GM21367 (cell line): ENCODE results near the gene COL7A1.

Experiments
- ATAC-seq: cut with Tn5 transposase; IDR thresholded peaks from one replicate; pipeline ENCODE4 v1.9.1; 2021; ENCODE audit not compliant: unreplicated experiment

Gene COL7A1

DNA sequence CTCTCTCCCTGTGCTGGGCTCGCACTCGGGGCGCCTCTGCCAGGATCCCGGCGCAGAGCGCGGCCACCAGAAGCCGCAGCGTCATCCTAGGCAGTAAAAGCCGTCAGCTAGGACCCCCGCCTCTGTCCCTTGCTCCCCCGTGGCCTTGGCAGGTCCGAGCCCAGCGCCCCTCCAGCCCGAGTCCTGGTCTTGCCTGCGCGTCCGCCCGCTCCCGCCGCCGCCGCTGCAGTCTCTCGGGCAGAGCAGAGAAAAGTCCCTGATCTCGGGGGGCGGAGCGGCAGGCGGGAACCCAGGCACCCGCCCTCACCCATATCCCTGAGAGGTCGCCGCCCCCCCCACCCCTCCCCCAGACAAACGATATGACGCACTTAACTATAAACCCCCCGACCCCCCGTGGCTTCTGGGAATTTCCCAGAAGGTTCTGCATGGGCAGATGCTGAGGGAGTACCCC is at the start of gene COL7A1:
COL7A1 (minus strand) TSS at position 255 of the 451 bp plus-strand sequence; CDS start at position 85, 170 bp downstream.
- ATAC-seq: no peak

DNA sequence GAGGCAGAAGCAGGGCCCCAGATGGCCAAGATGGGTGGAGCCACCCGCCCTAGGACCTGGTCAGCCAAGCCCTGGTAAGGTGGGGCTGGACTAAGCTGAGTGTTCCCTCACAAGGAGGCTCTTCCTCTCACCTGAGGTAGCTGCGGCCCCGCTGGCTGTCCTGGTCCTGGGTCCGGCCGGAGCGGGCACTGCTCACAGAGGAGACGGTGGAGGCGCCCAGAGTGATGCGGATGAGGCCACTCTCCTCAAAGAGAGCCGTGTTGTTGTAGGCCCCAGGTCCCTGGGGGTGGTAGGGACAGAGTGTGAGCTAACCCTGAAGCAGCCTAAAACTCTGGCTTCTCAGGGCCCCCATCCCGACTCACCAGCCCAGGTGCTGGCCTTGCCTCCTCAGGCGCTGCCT is 47.5 kb upstream of the COL7A1 start:
- ATAC-seq: no peak

DNA sequence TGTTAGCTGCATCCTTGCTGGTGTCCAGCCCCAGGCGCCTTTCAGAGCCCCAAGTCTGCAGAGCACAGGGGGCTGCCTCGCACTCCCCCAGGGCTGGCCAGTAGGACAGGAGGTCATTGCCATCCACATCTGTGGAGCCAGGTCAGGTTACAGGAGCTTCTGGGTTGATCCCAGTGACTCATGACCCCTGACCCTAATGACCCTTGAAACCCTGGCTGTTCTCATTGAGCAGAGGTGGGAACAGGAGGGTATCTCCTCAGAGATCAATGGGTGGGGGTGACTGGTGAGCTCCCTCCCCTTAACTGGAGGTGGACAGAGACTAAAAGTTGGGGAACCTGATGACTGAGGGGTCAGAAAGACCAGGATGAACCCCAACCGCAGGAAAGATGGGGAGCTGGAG is 46.3 kb upstream of the COL7A1 start:
- ATAC-seq: no peak

DNA sequence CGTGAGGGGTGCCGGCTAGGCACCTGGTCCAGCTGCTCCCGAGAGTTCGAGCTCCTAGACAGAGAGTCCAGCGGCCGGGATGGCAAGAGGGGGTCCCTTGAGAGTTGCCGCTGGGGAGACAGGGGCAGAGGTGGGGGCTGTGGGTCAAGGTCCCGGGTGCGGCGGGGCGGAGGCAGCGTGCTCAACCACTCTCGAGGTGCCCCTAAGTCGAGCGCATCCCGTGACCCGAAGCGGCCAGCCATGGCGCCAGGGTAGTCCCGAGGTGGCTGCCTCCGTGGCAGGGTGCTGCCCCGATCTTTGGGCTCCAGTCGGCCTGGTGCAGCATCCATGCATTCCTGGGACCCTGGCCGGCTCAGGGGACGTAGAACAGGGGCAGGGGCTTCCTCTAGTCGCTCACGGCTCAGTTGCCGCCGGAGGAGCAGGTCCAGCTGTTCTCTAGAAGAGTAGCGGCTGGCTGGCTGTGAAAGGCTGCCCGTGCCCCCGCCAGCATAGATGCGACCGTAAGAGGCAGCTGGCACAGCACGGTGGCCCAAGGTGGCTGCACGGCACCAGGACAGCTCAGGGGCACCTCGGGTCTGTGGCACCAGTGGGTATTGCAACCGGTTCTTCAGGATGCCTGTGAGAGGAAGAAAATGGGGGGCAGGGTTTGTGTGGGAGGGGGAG is 44.9 kb upstream of the COL7A1 start:
- ATAC-seq: no peak

DNA sequence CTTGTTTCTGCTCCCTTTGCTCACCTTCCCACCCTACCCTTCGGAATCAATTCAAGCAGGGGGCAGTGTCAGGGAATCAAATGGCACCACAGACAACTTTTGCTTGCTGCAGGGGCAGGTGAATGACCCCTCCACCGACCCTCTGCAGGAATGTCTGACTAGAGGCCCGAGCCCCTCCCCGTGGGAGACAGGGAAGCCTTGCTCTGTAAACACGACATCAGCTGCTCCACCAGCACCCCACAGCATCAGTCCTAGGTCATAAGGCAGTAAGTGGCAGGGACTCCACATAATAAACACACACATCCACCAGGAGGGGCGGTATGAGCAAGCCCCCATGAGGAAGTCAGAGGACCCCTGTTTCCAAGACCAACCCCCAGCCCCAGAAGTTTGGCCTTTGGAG is 42.2 kb upstream of the COL7A1 start:
- ATAC-seq: no peak

DNA sequence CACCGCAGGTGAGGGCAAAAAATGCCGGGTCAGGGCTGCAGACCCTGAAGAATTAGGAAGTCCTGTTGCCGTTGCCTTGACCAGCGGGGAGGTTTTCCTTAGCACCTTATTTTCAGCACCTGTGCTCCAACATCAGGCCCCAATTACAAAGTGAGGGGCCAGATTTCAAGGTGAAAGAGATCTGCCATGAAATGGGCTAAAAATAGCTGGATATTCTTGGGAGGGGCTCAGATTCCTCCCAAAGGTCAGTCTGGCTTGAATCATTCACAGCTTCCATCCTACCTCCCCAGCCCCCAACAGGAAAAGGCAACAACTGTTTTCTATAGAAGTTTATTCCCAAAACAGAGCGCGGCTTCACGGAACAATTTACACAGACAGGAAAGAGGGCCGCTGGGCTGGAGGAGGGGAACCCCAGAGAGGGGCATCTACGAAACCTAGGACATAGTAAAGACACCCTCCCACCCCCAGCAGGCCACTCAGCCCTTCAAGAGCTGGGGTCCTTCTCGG is 41.1 kb upstream of the COL7A1 start:
- no peak for ATAC-seq

DNA sequence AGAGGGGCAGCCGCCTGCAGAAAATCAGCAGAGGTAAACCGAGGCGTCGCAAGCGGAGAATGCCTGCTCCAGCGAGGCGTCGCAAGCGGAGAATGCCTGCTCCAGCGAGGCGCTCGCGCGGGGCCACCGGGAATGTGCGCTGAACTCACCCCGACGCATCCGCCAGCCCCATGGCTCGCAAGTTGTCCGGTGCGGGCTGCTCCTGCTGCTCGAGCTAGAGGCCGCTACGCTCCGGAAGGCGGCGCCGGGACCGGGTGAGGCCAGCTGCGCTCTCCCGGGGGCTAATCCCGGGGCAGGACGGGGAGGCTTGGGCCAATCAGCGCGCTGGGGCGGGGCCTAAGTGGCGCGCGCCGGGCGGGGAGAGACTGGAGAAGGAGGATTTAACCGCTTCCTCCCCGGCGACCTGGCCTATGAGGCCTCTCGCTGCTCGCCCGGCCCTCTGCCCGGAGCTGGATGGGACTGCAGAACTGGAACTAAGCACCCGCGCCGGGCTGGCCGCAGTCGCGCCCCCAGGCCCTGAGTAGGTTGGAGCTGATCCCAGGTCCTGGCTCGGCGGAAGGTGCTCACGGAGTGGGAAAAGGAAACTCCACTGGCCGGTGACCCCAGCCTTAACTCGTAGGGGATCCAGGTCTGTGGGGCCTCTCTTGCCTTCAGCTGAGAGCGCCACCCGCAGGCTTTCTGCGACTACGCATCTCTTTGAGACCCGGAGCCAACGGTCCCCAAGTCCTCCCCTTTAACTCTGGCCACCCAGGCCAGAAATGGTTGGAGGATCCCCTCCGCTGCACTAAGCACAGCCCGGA is 40.3 kb upstream of the COL7A1 start, which contains the start of gene SLC26A6:
SLC26A6 (minus strand) TSS at position 240 of the 800 bp plus-strand sequence; CDS start at position 172, 68 bp downstream.
- peak; percentile 75 for ATAC-seq

DNA sequence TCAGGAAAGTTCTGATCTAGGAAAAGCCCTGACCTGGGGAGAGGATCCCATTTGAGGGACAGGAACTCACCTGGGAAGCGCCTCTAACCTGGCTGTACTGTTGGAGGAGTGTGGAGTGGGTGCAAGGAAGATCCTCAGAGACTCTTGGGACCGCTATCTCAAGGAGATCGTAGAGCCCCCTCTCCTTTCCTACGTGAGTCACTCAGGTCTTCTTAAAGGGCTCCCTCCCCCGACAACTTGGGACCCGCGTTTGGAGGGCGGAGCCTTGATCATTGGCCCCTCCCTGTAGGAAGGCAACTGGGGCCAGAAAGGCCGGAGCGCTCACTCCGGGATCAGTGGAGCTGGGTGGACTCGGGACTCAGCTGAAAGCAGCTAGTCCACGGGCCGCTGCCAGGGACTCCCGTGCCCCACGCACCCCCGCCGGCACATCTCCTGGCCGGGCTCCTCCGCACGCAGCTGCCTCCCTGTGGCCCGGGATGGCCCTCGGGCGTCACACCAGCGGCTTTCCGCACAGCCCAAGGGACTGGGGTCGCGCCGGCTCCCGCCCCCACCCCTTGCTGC is 39.6 kb upstream of the COL7A1 start:
- no peak for ATAC-seq

DNA sequence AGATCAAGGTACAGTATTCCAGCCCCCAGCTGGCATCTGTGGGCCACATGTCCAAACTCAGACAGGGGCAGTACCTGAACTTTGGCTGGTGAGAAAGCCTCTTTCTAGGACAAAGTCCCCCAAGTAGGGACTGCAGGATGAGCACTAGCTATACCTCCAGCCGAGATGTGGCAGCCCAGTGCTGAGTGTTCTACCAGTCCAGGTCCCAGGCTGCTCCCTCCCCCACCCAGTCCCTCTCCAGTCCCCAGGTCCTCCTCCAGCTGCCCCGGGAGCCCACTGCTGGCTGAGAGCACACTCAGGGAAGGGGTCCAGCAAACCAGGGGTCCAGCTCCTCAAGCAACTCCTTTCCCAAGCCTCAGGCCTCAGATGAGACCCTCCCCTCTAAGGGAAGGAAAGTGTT is 38.6 kb upstream of the COL7A1 start:
- no peak for ATAC-seq

DNA sequence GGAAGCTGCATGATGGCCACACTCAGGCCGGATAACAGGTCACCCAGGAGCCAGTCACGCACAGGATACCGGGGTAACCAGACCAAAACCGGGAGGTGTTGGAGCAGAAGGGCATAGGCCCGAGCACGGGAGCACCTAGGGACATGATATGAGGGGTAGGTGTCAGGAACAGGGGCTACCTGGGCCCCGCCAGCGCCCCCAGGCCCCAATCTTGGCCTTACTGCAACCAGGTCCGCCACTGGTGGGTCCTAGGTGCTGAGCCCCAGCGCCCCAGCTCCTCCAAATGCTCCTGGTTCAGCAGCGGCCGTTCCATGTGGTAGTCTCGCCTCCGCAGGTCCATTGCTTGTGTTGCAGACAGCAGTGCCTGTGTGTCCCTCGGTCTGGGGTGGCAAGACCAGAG is 38.1 kb upstream of the COL7A1 start:
- ATAC-seq: no peak

DNA sequence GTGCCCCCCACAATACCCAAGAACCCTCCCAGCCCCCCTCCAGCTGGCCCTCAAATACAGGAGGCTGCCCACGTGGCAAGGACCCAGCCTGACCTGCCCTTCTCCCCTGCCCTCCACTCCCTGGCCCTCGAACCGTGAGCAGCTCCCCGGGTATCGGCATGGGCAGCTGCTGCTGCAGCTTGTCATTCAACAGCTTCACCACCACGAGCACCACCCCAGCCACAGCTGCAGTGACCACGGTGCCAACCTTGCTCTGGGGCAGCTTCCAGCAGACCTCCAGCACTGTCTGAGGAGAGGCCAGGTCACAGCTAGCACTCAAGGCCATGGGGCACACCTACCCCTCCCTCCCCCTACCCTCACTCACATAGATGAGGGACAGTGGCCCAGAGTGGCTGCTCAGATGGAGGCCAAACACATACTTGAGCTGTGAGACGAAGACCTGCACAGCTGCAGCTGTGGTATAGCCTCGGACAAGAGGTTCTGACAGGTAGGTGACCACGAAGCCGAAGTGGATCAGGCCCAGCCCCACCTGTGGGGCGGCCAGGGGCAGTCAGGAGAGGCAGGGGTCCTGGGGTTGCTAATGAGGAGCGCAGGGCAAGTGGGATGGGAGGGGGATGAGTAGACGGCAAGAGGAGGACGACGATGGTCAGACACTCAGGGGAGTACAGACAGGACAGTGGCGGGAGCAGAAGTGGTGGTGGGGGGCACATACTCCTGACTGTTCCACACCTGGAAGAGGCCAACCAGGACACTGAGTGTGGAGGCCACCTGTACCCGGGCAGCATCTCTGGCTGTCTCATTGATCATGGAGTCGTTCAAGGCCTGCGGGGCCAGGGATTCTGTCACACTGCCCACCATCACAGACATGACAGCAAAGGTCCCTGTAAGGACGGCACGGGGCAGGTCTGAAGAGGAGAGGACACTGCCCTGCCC is 36.7 kb upstream of the COL7A1 start:
- ATAC-seq: no peak

DNA sequence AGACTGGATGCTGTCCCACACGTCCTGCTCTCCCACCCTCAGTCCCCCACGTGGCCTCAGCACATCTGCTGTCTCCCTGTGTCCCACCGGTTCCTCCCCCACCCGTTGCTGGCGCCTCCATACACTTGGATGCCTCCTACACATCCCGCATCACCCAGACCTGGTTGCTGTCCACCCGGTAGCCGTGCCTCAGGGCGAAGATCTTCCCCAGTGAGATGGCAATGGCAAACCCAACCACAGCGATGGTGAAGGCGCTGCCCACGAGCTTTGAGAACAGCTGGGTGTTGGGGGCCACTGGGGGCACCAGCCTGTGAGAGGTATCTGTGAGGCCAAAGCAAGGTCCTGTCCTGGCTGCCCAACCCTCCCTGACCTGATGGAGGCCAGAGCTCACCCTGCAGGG is 35.7 kb upstream of the COL7A1 start:
- ATAC-seq: no peak

DNA sequence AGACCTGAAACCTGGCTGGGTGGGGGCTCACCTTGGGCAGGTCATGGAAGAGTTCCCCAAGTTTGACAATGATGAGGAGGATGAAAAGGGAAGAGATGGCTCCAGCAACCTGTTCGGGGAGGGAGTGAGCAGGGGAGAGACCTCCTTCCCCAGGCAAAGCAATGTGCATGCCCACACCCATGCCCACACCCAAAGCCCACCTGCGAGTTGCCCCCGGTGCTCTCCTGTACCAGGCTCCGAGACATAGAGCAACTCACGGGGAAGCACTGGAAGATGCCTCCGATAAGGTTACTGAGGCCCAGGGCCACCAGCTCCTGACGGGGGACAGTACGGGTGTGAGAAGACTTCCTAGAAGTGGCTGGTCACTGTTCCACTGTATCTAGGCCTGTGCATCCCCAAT is 35.3 kb upstream of the COL7A1 start:
- ATAC-seq: no peak

DNA sequence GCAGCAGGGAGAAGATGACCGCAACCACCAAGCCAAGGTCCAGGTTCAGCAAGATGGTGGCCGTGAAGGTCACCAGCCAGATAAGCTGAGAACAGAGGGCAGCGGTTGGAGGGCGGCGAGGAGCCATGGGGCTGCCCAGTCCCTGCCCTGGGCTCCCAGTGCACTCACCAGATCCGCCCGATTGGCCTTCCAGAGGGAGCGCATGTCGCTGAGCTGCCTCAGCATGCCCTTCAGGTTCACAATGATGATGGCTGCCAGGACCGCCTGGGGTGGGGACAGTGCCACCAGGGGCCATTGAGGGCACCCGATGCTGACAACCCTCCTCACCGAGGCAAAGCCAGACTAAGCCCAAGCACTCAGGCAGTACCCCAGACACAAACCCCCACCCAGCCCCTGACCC is 34.8 kb upstream of the COL7A1 start:
- no peak for ATAC-seq

DNA sequence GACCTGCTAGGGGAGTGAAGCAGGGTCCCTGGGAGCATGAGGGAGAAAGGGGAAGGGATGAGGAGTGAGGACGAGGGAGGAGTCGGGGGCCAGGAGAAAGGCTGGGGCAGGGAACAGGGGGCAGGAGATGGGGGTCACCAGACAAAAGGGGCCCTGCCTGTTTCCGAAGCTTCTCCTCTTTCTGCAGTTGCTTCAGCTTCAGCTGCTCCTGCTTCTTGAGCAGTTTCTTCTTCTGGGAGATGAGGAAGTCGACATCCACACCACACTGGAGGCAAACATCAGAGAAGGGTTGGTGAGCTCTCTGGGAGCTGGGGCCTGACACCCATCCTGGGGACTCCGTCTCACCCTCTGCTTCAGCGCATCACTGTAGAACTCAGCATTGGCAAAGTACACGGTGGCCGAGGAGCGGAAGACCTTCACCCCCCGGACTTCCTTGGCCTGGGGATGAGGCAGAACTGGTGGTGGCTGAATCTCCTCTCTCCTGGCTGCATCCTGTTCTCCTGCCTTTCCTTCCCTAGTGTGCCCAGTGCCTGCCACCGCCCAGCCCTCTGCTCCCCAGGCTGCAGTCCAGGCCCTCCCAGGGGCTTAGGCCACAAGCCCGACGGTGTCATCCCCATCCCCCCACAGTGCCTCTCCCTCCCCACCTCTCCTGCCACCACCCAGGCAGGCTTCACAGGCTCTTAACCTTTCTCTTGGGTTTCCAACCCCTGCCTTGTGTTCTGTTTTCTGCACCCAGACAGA is 33.3 kb upstream of the COL7A1 start:
- no peak for ATAC-seq

DNA sequence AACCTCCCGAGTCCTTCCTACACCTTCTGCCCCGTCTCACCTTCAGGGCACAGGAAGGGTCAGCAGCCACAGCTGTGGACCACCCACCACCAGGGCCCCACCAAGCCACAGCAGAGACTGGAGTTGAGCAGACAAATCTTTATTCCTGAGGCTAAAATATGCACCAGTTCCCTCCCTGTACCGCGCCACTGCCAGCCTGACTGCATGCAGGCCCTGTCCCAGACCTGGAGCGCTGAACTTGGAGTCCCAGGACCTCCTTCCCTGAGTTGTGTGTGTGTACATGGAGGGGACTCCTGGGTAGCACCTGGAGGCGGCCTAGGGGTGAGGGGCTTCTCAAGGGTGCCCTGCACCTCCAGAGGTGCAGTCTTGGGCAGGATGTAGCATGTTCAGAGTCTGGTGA is 30.5 kb upstream of the COL7A1 start:
- no peak for ATAC-seq

DNA sequence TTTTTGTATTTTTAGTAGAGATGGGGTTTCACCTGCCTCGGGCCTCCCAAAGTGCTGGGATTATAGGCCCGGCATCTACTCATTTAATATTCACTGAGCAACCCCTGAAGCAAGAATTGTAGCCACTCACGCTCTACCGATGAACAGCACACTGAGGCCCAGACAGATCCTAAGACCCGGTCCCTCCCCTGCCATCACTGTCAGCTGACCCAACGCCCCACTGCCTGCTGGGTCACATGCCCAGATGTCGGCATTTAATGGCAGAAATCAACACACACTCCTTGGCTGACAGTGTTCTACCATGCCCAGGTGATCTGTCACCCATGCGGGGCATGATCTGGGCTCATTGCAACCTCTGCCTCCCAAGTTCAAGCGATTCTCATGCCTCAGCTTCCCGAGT is 29.6 kb upstream of the COL7A1 start:
- ATAC-seq: no peak

DNA sequence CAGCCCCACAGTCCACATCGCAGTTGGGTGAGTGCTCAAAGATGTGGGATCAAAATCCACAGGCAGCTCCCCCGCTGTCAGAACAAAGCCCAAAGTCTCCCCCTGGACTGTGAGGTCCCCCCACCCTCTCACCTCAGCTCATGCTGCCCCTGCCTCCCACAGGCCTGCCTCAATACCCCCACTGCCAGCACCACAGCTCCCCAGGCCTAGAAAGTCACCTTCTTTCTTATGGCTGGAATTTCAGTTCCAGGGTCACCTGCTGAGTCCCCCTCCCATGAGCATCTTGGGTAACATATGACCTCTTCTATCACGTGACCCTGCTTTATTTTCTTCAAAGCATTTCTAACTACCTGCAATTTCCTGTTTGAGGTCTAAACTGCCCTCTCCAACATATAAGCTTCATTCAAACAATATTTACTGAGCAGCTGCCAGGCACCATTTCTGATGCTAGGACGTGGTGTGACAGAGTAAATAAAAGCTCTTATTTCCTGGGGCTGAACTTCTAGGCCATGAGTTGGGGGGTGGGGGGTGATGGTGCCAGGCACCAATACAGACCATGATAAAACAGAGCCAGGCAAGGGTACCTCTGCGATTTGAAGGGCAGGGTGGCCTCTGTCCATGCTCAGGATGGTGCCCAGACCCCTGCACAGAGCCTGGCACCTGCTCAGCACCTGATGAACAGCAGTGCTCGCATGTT is 28.9 kb upstream of the COL7A1 start:
- no peak for ATAC-seq

DNA sequence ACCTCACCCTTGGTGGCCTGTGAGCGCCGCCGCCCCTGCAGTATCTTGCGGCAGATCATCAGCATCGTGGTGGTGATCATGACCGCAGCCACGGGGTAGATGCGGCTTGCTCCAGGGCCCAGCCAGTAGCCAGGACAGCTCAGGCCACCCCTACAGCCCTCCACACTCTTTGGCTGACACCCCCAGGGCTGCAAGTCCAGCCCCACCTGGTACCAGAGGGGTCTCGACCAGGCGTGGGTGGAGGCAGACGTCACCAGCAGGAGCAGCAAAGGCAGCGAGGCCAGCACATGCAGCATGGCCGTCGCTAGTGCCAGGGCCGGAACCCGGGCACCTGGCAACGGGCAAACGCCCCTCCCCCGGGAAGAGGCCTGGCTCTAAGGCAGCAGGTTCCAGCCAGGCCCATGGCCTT is 26.3 kb upstream of the COL7A1 start, which contains the start of gene TMEM89:
TMEM89 (minus strand) TSS at position 309 of the 409 bp plus-strand sequence; CDS start at position 296, 13 bp downstream.
- no peak for ATAC-seq
